GM19043 (cell line): ENCODE data around the gene SPDYC.

ENCODE experiments used
- ATAC-seq: cut with Tn5 transposase; IDR thresholded peaks from one replicate; pipeline ENCODE4 v1.9.1; 2021; ENCODE audit warnings: low read depth; ENCODE audit not compliant: unreplicated experiment

SPDYC gene, protein sequence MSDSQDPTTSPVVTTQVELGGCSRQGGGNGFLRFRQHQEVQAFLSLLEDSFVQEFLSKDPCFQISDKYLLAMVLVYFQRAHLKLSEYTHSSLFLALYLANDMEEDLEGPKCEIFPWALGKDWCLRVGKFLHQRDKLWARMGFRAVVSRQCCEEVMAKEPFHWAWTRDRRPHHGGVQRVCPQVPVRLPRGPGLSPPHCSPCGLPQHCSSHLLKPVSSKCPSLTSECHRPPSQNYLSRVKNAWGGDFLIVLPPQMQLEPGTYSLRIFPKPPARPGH

DNA sequence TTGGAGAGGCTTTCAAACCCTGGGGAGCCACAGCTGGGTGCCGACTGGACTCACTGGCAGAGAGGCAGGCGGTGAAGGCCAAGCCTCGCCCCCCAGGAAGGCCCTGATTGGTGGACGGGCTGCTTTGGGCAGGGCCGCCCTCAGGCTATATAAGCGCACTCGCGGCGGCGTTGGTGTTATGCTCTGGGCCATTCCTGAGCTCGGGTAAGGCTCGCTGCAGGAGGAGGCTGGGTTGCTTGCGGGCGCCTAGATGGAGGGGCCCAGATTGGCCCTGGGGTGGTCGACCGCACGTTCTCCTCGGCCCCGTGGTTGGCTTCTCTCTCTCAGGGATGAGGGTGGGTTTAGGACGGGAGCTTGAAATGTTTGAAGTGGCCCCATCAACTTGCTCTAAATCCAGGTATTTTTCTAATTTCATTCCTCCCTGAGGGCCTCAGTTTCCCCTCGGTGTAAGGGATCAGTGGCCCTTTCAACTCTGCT is at the start of gene SPDYC:
Gene SPDYC, plus strand, starts transcription at position 176 of the 477 bp plus-strand sequence. CDS start 1,125 bp downstream, outside the sequence.
- ATAC-seq = no peak

DNA sequence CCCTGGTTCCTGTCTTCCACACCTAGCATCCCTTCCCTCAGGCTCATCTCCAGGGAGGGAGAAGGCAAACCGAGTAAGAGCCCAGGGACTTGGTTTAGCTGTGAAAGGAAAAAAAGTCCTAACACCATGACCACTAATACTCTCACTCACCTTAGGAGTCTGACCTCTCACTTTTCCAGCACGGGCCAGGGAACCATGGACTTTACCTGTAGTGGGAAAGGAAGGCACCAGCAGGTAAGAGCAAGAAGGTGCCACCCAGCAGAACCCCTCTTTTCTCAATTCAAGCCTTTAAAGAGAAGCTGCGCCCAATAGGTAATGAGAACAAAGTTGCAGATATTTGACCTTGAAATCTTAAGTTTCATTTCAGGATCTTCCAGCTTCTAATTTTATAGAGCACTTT is 49.2 kb upstream of the SPDYC start:
- no peak for ATAC-seq

DNA sequence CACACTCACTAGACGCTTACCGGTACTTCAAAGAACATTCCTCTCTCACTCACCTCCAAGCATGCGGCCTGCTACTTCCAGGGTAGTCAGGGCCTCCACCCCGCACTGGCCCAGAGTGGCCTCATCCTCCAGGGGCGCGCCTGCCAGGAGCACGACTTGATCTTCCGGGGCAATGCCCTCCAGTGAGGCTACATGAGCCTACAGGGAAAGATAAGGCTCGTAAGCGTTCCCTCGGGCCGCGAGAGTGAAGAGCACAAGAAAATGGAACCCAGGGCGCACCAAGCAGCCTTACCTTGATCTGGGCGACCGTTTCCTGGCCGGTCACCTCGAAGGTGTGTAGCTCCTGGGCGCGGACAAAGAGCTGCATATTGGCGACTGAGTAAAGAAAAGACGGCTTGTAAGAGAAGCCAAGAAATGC is 48.6 kb upstream of the SPDYC start:
- ATAC-seq = no peak

DNA sequence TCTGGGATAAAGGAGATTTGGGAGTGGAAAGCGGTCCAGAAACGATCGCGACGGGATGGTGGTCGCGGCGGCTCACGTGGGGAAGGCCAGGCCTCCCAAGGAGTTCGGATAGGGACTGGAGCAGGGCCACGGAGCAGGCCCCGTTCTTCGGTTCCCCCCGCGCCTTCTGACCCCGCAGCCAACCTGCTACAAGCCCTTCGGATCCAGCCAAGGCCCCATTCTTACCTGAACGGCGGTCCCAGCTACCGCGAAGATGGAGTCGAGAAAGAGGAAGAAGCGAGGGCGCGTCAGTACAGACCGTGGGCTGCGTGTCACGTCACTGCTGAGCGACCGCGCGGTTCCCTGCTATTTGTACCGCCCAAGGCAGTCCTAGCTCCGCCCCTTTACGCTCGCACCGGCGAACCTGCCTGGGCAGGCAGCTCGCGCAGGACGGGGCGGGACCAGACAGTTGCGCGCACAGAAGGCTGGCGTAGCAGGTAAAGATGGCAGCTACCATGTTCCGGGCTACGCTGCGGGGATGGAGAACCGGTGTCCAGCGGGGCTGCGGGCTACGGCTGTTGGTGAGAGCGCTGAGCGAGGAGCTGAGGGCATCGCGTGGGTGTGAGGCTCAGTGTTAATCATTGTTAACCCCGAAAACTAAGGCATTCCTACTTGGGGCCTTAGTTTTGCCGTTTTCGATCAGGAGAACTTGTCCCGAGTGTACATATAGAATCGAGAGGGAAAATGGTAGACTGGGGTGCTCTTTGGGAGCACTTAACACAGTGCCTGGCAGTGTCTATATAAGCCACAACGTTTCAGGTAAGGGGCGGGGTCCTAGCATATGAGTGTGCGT is 48.0 kb upstream of the SPDYC start, which contains the start of the genes FAU and MRPL49:
Gene FAU, minus strand, starts transcription at position 270 of the 832 bp plus-strand sequence. CDS start 321 bp downstream, outside the sequence.
Gene MRPL49, plus strand, starts transcription at position 457 of the 832 bp plus-strand sequence. Its CDS starts 26 bp downstream, at position 483.
- peak; percentile 70 for ATAC-seq

DNA sequence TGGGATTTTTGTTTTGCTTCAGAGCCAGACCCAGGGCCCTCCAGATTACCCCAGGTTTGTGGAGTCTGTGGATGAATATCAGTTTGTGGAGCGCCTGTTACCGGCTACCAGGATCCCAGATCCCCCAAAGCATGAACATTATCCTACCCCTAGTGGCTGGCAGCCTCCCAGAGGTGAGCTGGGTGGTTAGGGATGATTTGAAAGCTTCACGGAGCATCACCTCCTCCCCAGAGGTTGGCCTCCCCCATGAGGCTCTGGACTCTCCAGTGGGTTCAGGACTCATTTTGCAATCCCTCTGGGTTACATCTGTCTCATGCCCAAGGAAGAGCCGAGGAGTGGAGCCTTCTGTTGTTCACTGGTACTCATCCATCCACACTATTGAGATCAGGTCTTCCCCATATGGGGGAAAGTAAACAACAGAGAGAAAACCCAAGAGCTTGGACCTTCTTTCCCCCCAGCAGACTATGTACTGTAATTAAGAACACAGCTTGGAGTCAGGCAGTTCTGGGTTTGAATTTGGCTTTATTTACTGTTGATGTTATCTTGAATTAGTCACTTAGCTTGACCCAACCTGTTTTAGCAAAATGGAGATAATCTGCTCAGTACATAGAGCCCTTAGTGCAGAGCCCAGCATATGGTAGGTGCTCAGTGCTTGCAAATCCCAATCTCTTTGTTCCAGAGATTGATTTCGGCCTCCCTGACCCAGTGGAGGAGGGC is 45.4 kb upstream of the SPDYC start:
- ATAC-seq = no peak

DNA sequence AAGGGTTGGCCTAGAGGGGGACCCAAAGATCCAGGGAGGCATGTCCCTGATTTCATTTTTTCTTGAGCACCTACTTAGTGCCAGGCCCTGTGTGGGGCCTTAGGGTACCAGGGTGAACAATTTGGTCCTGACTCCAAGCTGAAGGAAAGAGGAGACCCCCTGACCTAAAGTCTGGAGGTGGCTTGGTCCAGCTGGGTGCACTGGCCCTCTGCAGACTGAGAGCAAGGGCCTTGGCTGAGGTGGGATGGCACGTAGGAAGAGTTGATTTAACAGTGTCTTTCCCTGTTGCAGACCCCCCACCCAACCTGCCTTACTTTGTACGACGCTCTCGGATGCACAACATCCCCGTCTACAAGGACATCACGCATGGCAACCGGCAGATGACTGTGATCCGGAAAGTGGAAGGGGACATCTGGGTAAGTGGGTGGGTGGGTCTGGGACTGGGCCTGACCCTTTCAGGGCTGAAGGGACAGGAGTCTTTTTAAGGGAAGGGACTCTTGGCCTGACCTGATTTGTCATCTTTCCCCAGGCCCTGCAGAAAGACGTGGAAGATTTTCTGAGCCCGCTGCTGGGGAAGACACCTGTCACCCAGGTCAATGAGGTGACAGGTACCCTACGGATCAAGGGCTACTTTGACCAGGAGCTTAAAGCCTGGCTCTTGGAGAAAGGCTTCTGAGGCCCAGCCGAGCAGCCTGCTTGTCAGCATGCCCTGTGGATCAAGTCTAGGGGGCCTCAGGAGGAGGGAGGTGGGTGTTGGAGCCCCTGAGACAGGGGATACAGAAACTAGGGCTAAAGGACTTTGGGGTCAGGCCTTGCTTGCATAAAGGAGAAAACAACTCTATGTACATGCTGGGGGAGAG is 44.6 kb upstream of the SPDYC start:
- no peak for ATAC-seq

DNA sequence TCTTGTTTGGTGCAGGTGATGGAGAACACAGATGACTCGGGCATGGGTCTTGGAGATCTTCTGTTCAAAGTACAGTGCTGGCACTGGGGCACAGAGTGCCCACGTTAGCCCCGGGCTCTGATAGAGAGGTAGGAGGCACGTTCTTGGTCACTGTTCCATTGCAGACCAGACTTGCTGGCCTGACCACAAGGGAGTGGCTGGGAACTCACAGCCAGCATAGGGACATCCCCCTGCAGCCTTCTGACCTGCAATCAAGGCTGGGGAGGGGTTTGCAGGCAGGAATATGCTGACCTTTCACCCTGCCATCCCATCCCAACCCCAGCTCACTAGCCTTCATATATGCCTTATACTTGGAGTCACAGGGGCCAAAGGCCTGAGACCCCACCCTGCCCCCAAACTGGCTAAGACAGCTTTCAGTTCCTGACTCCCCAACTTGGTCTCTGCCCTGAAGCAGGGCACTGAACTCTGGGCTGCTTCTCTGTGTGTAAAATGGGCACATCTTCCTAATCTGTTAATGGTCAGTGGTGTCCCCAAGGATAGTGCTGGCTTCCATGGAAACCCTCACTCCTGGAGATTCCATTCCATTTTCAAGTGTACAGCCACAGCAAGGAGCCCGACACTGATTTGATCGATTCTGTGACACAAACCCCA is 43.3 kb upstream of the SPDYC start:
- ATAC-seq = no peak

DNA sequence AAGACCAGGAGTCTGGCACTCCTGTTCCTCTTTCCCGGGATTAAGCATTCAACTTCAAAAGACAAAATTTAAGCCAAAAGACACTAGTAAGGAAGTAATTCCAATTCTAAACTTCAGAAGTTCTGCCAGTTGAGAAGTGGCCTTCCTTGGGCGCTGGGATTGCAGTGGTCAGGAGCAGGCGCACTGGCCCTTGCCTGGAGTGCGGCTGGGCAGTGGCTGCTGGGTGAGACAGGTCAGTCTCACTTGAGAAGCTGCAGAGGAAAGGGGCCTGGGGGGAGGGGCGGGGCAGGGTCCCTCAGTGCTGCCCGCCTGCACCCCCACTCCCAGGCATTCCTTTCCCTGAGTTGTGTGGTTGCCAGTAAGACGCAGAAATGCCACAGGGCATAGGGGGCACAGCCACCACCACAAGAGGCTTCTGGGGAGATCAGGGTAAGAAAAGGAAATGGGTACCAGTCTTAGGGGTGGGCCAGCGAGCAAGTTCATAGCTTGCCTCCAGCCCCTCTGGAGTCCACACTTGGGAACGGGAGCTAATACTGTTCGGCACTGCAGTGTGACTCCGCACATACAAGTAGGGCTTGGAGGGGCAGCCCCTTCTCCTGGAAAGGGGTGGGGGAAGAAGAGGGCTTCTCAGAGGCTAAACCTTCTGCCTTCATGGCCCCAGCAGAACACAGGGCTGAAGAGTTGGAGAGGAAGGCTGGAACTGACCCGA is 42.4 kb upstream of the SPDYC start:
- ATAC-seq = no peak

DNA sequence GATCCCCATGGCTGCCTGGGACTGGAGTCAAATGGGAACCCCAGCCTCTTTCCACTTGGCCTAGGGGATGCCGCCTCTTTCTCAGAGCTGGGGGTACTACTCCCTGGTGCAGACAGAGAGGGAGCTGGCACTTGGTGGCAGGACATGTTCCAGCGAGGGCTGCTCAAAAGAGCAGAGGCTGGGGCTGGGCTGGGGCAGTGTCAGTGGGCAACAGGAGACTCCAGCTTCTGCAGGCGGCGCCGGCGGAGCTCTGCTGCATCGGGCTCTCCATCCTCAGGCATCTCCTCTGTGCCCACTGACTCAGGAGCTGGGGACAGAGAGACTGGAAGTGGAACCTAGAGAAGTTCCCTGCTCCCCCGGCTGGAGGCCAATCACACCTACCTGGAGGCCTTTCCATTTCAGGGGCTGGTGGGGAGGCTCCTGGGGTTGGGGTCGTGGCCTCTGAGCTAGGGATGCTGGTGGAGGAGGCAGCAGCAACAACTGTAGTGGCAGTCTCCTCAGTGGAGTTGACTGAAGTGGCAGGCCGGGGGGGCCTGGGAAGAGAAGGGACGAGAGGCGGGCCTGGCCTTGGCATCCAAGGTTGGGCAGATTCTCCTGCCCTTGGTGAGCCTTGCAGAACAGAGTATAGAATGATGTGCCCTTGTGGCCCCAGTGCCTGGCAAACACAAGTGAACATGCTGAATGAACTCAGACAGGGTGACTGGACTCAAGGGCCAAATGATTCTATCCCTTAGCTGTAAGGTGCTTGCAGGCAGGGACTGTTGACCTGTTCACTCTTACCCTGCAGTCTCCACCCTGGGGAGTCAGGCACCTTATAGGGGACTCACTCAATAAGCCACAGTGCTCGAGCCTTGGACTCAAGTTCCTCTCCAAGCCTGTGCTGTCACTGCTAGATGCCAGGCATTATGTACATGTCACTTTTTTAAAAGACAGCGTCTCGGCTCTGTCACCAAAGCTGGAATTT is 41.6 kb upstream of the SPDYC start:
- no peak for ATAC-seq

DNA sequence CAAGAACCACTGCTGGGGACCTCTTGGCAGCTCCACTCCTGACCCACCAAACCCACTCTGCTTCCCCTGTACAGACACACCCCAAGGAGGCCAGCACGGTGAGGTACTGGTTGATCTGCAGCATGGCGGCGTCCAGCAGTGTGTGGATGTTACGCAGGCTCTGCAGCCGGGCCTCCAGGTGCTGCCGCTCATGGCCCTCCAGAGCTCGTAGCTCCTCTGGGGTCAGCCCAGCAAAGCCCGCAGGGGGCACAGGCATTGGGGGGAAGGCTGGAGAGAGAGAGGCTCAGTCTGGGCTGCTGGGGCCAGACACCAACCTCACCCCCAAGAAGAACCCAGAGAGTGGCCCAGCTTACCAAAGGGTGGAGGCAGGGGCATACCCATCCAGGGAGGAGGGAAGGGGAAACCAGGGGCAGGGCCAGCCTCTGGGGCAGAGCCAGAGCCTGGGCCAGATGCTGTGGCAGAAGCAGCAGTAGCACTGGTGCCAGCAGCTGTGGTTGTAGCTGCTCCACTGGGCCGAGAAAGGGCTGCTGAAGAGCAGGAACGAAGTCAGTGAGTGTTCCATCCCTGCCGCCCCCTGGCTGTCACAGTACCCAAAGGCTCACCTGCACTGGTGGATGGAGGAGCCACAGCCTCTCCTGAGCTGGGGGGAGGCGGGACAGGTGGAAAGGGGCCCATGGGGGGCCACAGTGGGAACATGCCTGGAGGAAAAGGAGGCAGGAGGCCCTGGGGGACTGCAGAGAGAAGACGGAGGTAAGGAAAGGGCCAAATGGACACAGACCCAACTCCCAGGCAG is 40.2 kb upstream of the SPDYC start:
- no peak for ATAC-seq

DNA sequence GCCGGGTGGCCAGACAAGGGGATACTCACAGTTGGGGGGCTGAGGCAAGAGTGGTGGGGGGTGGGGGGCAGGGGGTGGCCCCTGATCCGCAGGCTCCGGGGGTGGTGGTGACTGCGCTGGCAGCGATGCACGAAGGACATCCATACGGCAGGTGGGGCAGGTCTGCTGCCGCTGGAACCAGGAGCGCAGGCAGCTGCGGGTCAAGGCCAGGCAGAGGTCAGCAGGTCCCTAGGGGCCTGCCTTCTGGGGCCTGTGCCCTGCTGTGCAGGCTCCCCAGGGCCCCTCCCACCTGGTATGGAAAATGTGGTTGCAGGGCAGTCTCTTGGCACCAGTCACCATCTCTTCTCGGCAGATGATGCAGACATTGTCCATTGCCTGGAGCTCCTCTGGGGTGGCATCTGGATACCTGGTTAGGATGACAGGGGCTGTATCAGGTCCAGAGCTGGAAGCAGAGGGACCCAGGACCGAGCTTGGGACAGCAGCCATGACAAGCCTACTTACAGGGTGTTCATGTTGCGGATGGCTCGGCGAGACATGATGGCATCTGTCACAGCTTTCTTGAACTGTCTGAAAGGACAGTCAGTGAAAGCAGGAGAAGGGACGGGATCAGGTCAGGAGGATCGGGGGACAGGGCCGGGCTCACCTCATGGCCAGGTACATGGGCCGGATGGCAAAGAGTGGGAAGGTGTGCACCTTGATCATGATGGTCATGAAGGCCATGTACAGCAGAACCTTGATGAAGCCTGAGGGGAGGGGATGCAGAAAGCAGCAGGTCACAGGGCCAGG is 39.2 kb upstream of the SPDYC start:
- no peak for ATAC-seq

DNA sequence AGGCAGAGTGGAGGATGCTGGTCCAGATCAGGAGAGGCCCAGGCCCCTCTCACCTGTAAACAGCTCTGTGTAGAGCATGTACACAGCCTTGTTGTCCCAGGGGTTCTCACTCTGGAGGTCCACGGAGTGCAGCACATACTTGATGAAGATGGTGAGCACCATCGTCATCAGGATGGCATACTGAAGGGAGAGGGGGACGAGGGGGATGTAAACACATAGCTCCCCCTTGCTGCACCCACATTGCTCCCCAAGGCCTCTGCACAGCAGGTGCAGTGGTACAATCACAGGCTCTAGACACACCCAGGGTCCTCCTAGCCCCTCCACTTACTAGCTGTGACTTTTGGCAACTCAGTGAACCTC is 38.6 kb upstream of the SPDYC start:
- no peak for ATAC-seq

DNA sequence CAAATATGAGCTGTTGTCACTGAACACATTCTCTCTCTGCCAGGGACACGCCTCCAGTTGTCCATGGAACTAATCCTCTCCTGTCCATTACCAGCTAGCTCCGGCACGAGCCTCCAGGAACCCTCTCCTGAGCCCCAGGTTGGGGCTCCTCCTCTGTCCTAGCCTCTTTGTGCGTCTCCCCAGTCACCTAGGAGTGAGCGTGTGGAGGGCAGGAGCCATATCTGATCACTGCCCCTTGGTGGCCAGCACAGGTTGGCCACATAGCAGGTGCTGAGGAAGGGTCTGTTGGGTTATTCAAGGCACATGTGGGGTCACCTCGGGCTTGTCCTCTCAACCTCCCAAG is 38.2 kb upstream of the SPDYC start:
- no peak for ATAC-seq

DNA sequence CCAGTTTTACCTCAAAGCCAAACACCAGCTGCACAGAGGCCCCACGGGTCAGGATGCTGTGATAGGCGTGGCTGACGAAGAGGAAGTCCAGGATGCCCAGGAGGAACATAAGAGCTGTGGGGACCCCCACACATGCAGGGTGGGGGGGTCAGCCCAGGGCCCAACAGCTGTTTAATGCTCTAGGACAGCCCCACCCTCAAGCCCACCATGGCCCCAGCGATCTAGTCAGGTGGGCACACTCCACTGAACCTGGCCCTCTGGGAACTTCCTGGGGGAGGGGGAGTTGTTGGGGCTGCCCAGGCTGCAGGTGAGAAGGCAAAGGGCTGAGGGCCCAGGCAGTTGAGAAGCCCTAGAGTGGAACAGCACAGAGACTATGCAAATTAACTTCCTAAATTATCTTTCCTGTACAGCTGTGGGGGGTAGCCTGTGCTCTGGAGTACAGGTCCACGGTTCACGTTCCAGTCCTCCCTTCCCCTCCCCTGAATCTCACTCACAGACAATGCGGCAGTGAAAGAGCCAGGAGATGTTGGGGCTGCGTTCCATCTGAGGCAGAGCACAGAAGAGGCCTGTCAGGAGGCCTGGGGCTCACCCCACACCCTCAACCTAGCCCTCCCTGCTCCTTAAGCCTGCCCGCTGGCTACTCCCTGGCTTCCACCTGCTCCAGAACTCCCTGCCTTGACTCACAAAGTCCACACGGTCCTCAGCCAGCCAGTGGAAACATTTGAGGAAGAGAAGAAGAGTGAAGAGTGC is 37.6 kb upstream of the SPDYC start:
- no peak for ATAC-seq

DNA sequence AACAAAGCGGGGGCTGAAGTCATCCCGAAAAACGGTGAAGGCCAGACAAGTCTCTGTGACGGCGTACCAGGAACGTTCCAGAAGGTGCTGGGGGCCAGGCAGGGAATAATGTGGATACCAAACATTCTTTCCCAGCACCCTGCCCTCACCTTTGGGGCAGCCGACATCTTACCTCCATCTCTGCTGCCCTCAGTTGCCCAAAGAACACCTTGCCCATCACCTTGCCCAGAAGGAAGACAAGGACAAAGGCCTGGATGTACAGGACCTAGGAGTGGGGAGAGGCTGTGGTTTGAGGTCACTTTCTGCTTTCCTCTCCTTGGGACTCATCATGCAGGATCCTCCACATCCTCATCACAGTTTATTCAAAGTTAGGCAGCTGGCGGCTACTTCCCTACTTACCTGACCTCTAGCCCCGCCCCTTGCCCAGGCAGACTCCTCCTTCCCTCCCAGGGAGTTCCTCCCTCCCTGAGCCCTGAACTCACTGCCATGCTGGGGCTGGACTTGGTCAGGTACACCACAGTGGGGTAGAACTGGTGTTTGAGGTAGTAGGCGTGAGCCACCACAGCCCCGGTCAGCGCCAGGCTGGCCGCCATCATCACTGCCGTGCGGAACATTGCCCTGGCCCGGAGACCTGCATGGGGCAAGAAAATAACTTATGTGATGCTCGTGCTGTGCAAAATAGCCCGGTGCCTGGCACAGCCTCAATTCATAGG is 36.9 kb upstream of the SPDYC start:
- no peak for ATAC-seq
